ENCODE data around the gene NCLN.

GRCh38 chr19:3148503-3148902, 37.2 kb upstream of the NCLN start:
- no peak for TF ChIP-seq POLR2AphosphoS5 (IDR thresholded peaks at IDR 0.05; ENCODE audit: low read depth, low read length)
- TF ChIP-seq TAF1 (IDR thresholded peaks at IDR 0.05; ENCODE audit: low read depth, low read length), result no peak
- TF ChIP-seq POLR2A (IDR thresholded peaks at IDR 0.05; ENCODE audit: low read depth, low read length), result no peak
- no peak for TF ChIP-seq SPI1 (IDR thresholded peaks at IDR 0.05; ENCODE audit: low read depth, low read length)
